Measurements from ENCODE around the gene ADAMTSL4.

Gene ADAMTSL4

GRCh38 chr1:150548632-150549495 is at the start of gene ADAMTSL4:
ADAMTSL4 (plus strand) TSS chr1:150549408; CDS start chr1:150552289, 2,881 bp downstream.
- TF ChIP-seq CTCF (conservative IDR thresholded peaks at IDR 0.05): peak; percentile 49
- peak within 1 kb of the TSS; percentile 62 for H3K27ac ChIP-seq

DNA sequence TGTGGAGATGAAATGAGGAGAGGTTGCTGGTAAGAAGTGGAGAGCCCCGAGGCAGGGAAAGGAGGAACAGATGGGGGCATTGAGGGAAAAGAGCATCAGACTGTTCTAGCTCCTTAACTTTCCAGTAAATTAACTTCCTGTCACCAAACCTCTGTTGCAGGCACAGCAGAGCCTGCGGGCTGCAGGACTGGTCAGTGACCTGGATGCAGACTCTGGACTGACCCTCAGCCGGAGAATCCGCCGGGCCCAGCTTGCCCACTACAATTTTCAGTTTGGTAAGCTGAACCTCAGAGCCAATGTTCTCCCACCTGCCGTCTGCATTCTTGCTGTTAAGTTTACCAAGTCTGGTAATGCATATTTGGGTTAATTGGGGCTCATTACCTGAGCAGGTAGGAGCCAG is 43.8 kb upstream of the ADAMTSL4 start:
- TF ChIP-seq CTCF (conservative IDR thresholded peaks at IDR 0.05): no peak

GRCh38 chr1:150507912-150508864 is 41.0 kb upstream of the ADAMTSL4 start, which contains the start of gene ECM1:
ECM1 (plus strand) TSS chr1:150508109; CDS start chr1:150508210, 101 bp downstream.
- H3K27ac ChIP-seq: no peak within 1 kb of the TSS
- no peak for TF ChIP-seq CTCF (conservative IDR thresholded peaks at IDR 0.05)

More for the DNA sequence above, 43.8 kb upstream of the ADAMTSL4 start:
- H3K27ac ChIP-seq: no peak overlapping the region

- H3K27ac ChIP-seq: no peak overlapping the region
- no peak for TF ChIP-seq CTCF (conservative IDR thresholded peaks at IDR 0.05)
Measured at GRCh38 chr1:150508982-150509381, 40.2 kb upstream of the ADAMTSL4 start.

GRCh38 chr1:150511551-150511950 is 37.7 kb upstream of the ADAMTSL4 start:
- H3K27ac ChIP-seq: no peak overlapping the region

GRCh38 chr1:150511985-150512660 is 37.1 kb upstream of the ADAMTSL4 start:
- no peak for TF ChIP-seq CTCF (conservative IDR thresholded peaks at IDR 0.05)
- no peak overlapping the region for H3K27ac ChIP-seq

More at GRCh38 chr1:150511551-150511950, 37.7 kb upstream of the ADAMTSL4 start:
- no peak for TF ChIP-seq CTCF (conservative IDR thresholded peaks at IDR 0.05)

All from VCaP (cell line).